SU-DHL-6 (cell line): ENCODE measurements around the gene ZDHHC11B.
"Not testable (repeated sequence)": the region's sequence is repeated elsewhere in the genome, so short reads cannot be mapped to it uniquely, and the experiment has no call there.

ENCODE experiments used
- CTCF ChIP-seq: fragments of 200-600 bp; sonication (generic); IDR thresholded peaks from one replicate; pipeline ENCODE4 v1.5.1; 2017; ENCODE audit warnings: antibody characterized with exemption, mild to moderate bottlenecking, low read length, moderate library complexity; ENCODE audit not compliant: insufficient read depth, poor library complexity, severe bottlenecking
- EZH2phosphoT487 ChIP-seq: fragments of 200-600 bp; sonication (generic), shearing (Covaris generic); conservative IDR thresholded peaks from 2 replicates; pipeline ENCODE4 v1.6.1; 2018; ENCODE audit warnings: mild to moderate bottlenecking, antibody characterized with exemption, low read length, moderate library complexity, mixed read lengths

GRCh38 chr5:811384-811783 lies 26.9 kb upstream of the ZDHHC11B start:
- TF ChIP-seq CTCF, EZH2phosphoT487: not testable (repeated sequence)
